Smooth muscle cell (in vitro differentiated cells): ENCODE measurements around the gene ASB8. TPM values are rescaled to one million over a fixed set of nuclear protein-coding genes. Genes with fewer than 3 reads are reported as not detected.

ENCODE experiments used
- DNase-seq: peaks from one replicate; lab custom pipeline; 2025; ENCODE audit not compliant: unreplicated experiment; lab: John Stamatoyannopoulos, UW
- H2AFZ ChIP-seq: fragments of 200-600 bp; sonication (generic); 2 replicates; pipeline ENCODE4 v1.6.0; 2016; ENCODE audit warnings: antibody characterized with exemption, low read depth, mild to moderate bottlenecking
- H3F3A ChIP-seq: fragments of 200-600 bp; sonication (generic); 2 replicates; pipeline ENCODE4 v1.6.0; 2017; ENCODE audit warnings: antibody characterized with exemption, low read depth
- H3K27ac ChIP-seq: fragments of 200-600 bp; sonication (generic); 2 replicates; pipeline ENCODE4 v1.5.1; 2016; ENCODE audit warnings: low read depth, mild to moderate bottlenecking
- H3K27me3 ChIP-seq: fragments of 200-600 bp; sonication (generic); 2 replicates; pipeline ENCODE4 v1.6.1; 2016; ENCODE audit warnings: low read depth, mild to moderate bottlenecking
- H3K36me3 ChIP-seq: fragments of 200-600 bp; sonication (generic); 2 replicates; pipeline ENCODE4 v1.5.1; 2016; ENCODE audit warnings: low read depth
- H3K4me1 ChIP-seq: fragments of 200-600 bp; sonication (generic); 2 replicates; pipeline ENCODE4 v1.5.1; 2016; ENCODE audit warnings: low read depth
- H3K4me2 ChIP-seq: fragments of 200-600 bp; sonication (generic); 2 replicates; pipeline ENCODE4 v1.6.0; 2016; ENCODE audit warnings: mild to moderate bottlenecking
- H3K4me3 ChIP-seq: fragments of 200-600 bp; sonication (generic); 2 replicates; pipeline ENCODE4 v1.5.1; 2016; ENCODE audit warnings: mild to moderate bottlenecking
- H3K79me2 ChIP-seq: fragments of 200-600 bp; sonication (generic); 2 replicates; pipeline ENCODE4 v1.6.0; 2016; ENCODE audit warnings: low read depth, mild to moderate bottlenecking
- H3K9ac ChIP-seq: fragments of 200-600 bp; sonication (generic); 2 replicates; pipeline ENCODE4 v1.6.0; 2016; ENCODE audit warnings: low read depth
- H3K9me3 ChIP-seq: fragments of 200-600 bp; sonication (generic); replicated peaks from 2 replicates; pipeline ENCODE4 v1.5.1; 2016; ENCODE audit warnings: low read depth
- H4K20me1 ChIP-seq: fragments of 200-600 bp; sonication (generic); 2 replicates; pipeline ENCODE4 v1.6.0; 2016; ENCODE audit warnings: low read depth
- WGBS: methylation state at CpG from one replicate; pipeline ENCODE4 v1.1.7; 2016; ENCODE audit warnings: low lambda C conversion rate; 5-methylcytosine and 5-hydroxymethylcytosine counted together
- polyA plus RNA-seq: library from polyadenylated mRNA; unstranded; fragments of >200 nt; fragmentation: Nextera tagmentation; extraction: Ambion mirVana; gene quantifications from 2 replicates; pipeline ENCODE4 v1.2.1, GENCODE V29; 2016
- total RNA-seq: library from RNA; depleted of rRNA; stranded (reverse); fragments of >200 nt; gene quantifications from 2 replicates; pipeline ENCODE4 v1.2.3, GENCODE V29; 2014
- TF ChIP-seq, protein P1 (sequence below): fragments of 200-600 bp; sonication (generic); IDR thresholded peaks from 2 replicates; pipeline ENCODE4 v1.5.1; 2017; ENCODE audit warnings: borderline replicate concordance, mild to moderate bottlenecking, antibody characterized with exemption; ENCODE audit not compliant: insufficient read depth, poor library complexity, severe bottlenecking

ASB8 gene
- total and polyA plus RNA-seq, 2 experiments from 2014 or later = 25.4 to 31.1 TPM

DNA sequence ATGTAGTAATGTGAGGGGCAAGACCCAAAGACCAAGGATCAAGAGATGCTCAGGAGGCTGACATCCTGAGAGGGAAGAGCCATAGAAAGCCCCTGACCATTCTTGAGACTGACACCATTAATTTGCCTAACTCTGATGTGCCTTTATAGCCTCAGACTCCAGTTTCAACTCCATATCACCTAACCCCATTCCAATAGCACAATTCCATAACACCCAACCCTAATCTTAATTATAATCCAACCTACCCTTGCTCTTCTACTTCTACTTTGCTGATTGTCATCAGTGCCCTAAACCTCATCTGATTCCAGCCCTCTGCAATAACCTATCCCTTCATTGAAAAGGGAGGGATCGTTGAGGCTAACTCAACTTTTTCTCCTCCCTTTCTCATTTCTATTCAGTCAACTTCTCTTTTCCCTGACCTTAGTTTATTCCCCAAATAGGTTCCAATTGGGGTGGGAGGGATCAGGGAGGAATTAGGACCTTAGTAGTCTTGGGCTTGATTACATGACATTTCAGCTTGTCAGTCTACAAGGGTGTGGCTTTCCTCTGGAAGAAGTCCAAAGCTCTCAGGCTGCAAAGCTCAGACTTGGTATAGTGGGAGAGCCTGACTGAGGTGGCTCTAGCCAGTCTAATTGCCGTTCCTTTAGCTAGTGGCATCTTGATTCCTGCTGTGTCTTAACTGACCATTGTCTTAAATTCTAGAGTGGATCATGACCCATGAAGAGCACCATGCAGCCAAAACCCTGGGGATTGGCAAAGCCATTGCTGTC is 35.1 kb downstream of the ASB8 start:
- Histone ChIP-seq H3F3A (no peaks in the 10 kb centered on the region), H3K9me3 (no peaks in the 10 kb centered on the region), H3K27ac (no peak overlapping the region), H3K4me2 (no peak overlapping the region), H3K4me3 (no peak overlapping the region), H2AFZ (no peak overlapping the region), H3K27me3 (no peaks in the 10 kb centered on the region), H3K4me1 (peaks cover 35% of the 10 kb centered on the region), H3K9ac (no peak overlapping the region), H3K36me3 (peaks cover 8% of the 10 kb centered on the region), H3K79me2 (peaks cover 16% of the 10 kb centered on the region), H4K20me1 (peaks cover 14% of the 10 kb centered on the region)
- TF ChIP-seq, protein P1, sequence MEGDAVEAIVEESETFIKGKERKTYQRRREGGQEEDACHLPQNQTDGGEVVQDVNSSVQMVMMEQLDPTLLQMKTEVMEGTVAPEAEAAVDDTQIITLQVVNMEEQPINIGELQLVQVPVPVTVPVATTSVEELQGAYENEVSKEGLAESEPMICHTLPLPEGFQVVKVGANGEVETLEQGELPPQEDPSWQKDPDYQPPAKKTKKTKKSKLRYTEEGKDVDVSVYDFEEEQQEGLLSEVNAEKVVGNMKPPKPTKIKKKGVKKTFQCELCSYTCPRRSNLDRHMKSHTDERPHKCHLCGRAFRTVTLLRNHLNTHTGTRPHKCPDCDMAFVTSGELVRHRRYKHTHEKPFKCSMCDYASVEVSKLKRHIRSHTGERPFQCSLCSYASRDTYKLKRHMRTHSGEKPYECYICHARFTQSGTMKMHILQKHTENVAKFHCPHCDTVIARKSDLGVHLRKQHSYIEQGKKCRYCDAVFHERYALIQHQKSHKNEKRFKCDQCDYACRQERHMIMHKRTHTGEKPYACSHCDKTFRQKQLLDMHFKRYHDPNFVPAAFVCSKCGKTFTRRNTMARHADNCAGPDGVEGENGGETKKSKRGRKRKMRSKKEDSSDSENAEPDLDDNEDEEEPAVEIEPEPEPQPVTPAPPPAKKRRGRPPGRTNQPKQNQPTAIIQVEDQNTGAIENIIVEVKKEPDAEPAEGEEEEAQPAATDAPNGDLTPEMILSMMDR = no peak
- 100% methylated on average over 2 of the region's 2 CpGs for WGBS
- no peak for DNase-seq

- Histone ChIP-seq H2AFZ (no peak overlapping the region), H3F3A (no peaks in the 10 kb centered on the region), H3K9ac (no peak overlapping the region), H3K4me3 (no peak overlapping the region), H3K36me3 (peaks cover 1% of the 10 kb centered on the region), H3K27me3 (no peaks in the 10 kb centered on the region), H3K4me2 (no peak overlapping the region), H3K79me2 (peaks cover 16% of the 10 kb centered on the region), H3K9me3 (no peaks in the 10 kb centered on the region), H3K27ac (no peak overlapping the region), H3K4me1 (peaks cover 35% of the 10 kb centered on the region), H4K20me1 (peaks cover 14% of the 10 kb centered on the region)
- DNase-seq = no peak
- WGBS = 95% methylated on average over 1 of the region's 1 CpG
- TF ChIP-seq, protein P1 = no peak
Measured at GRCh38 chr12:48121522-48121921, 35.8 kb downstream of the ASB8 start.

- TF ChIP-seq, protein P1 = no peak
- H3K27ac ChIP-seq = peak overlapping the region; percentile 8
- H3K9ac ChIP-seq = no peak overlapping the region
Measured at GRCh38 chr12:48119834-48120195, 37.5 kb downstream of the ASB8 start.

More at GRCh38 chr12:48119834-48120195, 37.5 kb downstream of the ASB8 start:
- Histone ChIP-seq H3K4me2 (peak overlapping the region; percentile 90), H3K79me2 (peaks cover 16% of the 10 kb centered on the region), H2AFZ (peak overlapping the region; percentile 91), H4K20me1 (peaks cover 14% of the 10 kb centered on the region), H3K4me3 (peak overlapping the region; percentile 83), H3K36me3 (no peaks in the 10 kb centered on the region), H3F3A (no peaks in the 10 kb centered on the region), H3K9me3 (no peaks in the 10 kb centered on the region), H3K27me3 (no peaks in the 10 kb centered on the region), H3K4me1 (peaks cover 35% of the 10 kb centered on the region)
- whole genome bisulfite sequencing = 1% methylated on average over 5 of the region's 5 CpGs
- DNase-seq = no peak
